Effector memory CD8-positive, alpha-beta T cell (primary cell): ENCODE data around the gene AP2M1.

ENCODE experiments used
- ATAC-seq: fragments of 150-1000 bp; cut with Tn5 transposase; replicated peaks from 2 replicates; pipeline ENCODE4 v1.10.0; 2021; ENCODE audit warnings: mild to moderate bottlenecking, moderate library complexity
- DNase-seq, 3 experiments: peaks; one replicate each; pipeline ENCODE4 v3.0.0; 2021
- H3K27ac Mint-ChIP-seq, 2 donors: one replicate each; pipeline ENCODE4 v1.8.0; 2022; ENCODE audit warnings: mild to moderate bottlenecking in 2 of 2, mixed read lengths in 2 of 2, moderate library complexity in 2 of 2
- H3K27me3 Mint-ChIP-seq, 2 donors: one replicate each; pipeline ENCODE4 v1.8.0; 2022; ENCODE audit warnings: mixed read lengths in 2 of 2
- H3K36me3 Mint-ChIP-seq: one replicate; pipeline ENCODE4 v1.8.0; 2022; ENCODE audit warnings: mild to moderate bottlenecking, moderate library complexity, mixed read lengths; ENCODE audit not compliant: insufficient read depth
- H3K4me1 Mint-ChIP-seq, 2 donors: one replicate each; pipeline ENCODE4 v1.8.0; 2022; ENCODE audit warnings: low read depth in 2 of 2, mixed read lengths in 2 of 2
- H3K4me3 Mint-ChIP-seq, 2 donors: one replicate each; pipeline ENCODE4 v1.8.0; 2022; ENCODE audit warnings: mild to moderate bottlenecking in 2 of 2, mixed read lengths in 2 of 2, moderate library complexity in 2 of 2
- H3K9me3 Mint-ChIP-seq, 2 donors: one replicate each; pipeline ENCODE4 v1.8.0; 2022; ENCODE audit warnings: mixed read lengths in 2 of 2
- total RNA-seq, 9 experiments: gene quantifications; one replicate each; lab custom pipeline; 2026; lab: John Stamatoyannopoulos, UW

AP2M1 gene
- 98.1 to 246 (median 182) reads per million in 9 experiments for total RNA-seq

- ATAC-seq (peak; percentile 97), DNase-seq (peak; percentile 95 to 99 (median 98))
- H3K27ac Mint-ChIP-seq: peak within 1 kb of the TSS; percentile 90 to 94
- H3K4me1 Mint-ChIP-seq: peaks cover 21 to 27% of the 10 kb centered on the region in 2 donors
- no peaks in the 10 kb centered on the region for H3K9me3 Mint-ChIP-seq
- H3K27me3 Mint-ChIP-seq: no peaks in the 10 kb centered on the region
- peaks cover 29% of the 10 kb centered on the region for H3K36me3 Mint-ChIP-seq
- peak within 1 kb of the TSS; percentile 96 to 97 for H3K4me3 Mint-ChIP-seq
These were observed at the start of gene AP2M1 for GRCh38 chr3:184174646-184175492. AP2M1 (plus strand) TSS chr3:184174855; CDS start chr3:184176994, 2,139 bp downstream.

GRCh38 chr3:184126006-184126405, 48.6 kb upstream of the AP2M1 start:
- DNase-seq (no peak), ATAC-seq (no peak)
- H3K4me3 Mint-ChIP-seq: no peak overlapping the region
- H3K9me3 Mint-ChIP-seq: no peaks in the 10 kb centered on the region
- H3K36me3 Mint-ChIP-seq: no peaks in the 10 kb centered on the region
- H3K27ac Mint-ChIP-seq: no peak overlapping the region
- H3K4me1 Mint-ChIP-seq: no peaks in the 10 kb centered on the region
- peaks cover 0 to 7% of the 10 kb centered on the region in 2 donors for H3K27me3 Mint-ChIP-seq

- no peaks in the 10 kb centered on the region for H3K9me3 Mint-ChIP-seq
- H3K27me3 Mint-ChIP-seq: peaks cover 0 to 7% of the 10 kb centered on the region in 2 donors
- ATAC-seq: no peak
- H3K36me3 Mint-ChIP-seq: peaks cover 2% of the 10 kb centered on the region
- DNase-seq: no peak
- peaks cover 3 to 8% of the 10 kb centered on the region in 2 donors for H3K4me1 Mint-ChIP-seq
- H3K27ac Mint-ChIP-seq: no peak overlapping the region
- H3K4me3 Mint-ChIP-seq: no peak overlapping the region
These were observed 45.6 kb upstream of the AP2M1 start for GRCh38 chr3:184129012-184129411.

GRCh38 chr3:184132945-184133344, 41.7 kb upstream of the AP2M1 start:
- ATAC-seq (no peak), DNase-seq (no peak)
- peaks cover 0 to 7% of the 10 kb centered on the region in 2 donors for H3K27me3 Mint-ChIP-seq
- peaks cover 20 to 34% of the 10 kb centered on the region in 2 donors for H3K4me1 Mint-ChIP-seq
- no peak overlapping the region for H3K27ac Mint-ChIP-seq
- H3K36me3 Mint-ChIP-seq: peaks cover 21% of the 10 kb centered on the region
- H3K4me3 Mint-ChIP-seq: peak overlapping the region; percentile 96 to 98
- no peaks in the 10 kb centered on the region for H3K9me3 Mint-ChIP-seq

- peak overlapping the region; percentile 96 to 98 for H3K4me3 Mint-ChIP-seq
- H3K4me1 Mint-ChIP-seq: peaks cover 20 to 34% of the 10 kb centered on the region in 2 donors
- H3K27ac Mint-ChIP-seq: peak overlapping the region; percentile 95
- H3K36me3 Mint-ChIP-seq: peaks cover 33% of the 10 kb centered on the region
- ATAC-seq (no peak), DNase-seq (no peak)
- H3K9me3 Mint-ChIP-seq: no peaks in the 10 kb centered on the region
- no peaks in the 10 kb centered on the region for H3K27me3 Mint-ChIP-seq
These were observed 40.6 kb upstream of the AP2M1 start for GRCh38 chr3:184133840-184134745.

- H3K27ac Mint-ChIP-seq: peak overlapping the region; percentile 95
- DNase-seq: no peak
- no peaks in the 10 kb centered on the region for H3K27me3 Mint-ChIP-seq
- peaks cover 20 to 34% of the 10 kb centered on the region in 2 donors for H3K4me1 Mint-ChIP-seq
- H3K36me3 Mint-ChIP-seq: peaks cover 39% of the 10 kb centered on the region
- peak; percentile 22 for ATAC-seq
- H3K9me3 Mint-ChIP-seq: no peaks in the 10 kb centered on the region
- peak overlapping the region; percentile 96 to 98 for H3K4me3 Mint-ChIP-seq
These were observed 39.9 kb upstream of the AP2M1 start for GRCh38 chr3:184134746-184135148.

GRCh38 chr3:184135149-184135910, 39.3 kb upstream of the AP2M1 start, which contains the start of gene EIF2B5:
EIF2B5 (plus strand) TSS chr3:184135358; CDS start chr3:184135386, 28 bp downstream.
- H3K27me3 Mint-ChIP-seq: no peaks in the 10 kb centered on the region
- ATAC-seq (peak; percentile 91), DNase-seq (peak; percentile 70 to 77 (median 74))
- H3K9me3 Mint-ChIP-seq: no peaks in the 10 kb centered on the region
- peaks cover 22 to 39% of the 10 kb centered on the region in 2 donors for H3K4me1 Mint-ChIP-seq
- H3K27ac Mint-ChIP-seq: peak within 1 kb of the TSS; percentile 95
- peaks cover 45% of the 10 kb centered on the region for H3K36me3 Mint-ChIP-seq
- peak within 1 kb of the TSS; percentile 96 to 98 for H3K4me3 Mint-ChIP-seq

GRCh38 chr3:184135911-184136260, 38.8 kb upstream of the AP2M1 start:
- Mint-ChIP-seq H3K4me1 (peaks cover 25 to 41% of the 10 kb centered on the region in 2 donors), H3K4me3 (peak overlapping the region; percentile 96 to 98)
- no peak for ATAC-seq

GRCh38 chr3:184140436-184140835, 34.2 kb upstream of the AP2M1 start:
- Mint-ChIP-seq H3K4me1 (peaks cover 18 to 22% of the 10 kb centered on the region in 2 donors), H3K27me3 (no peaks in the 10 kb centered on the region), H3K27ac (no peak overlapping the region), H3K9me3 (no peaks in the 10 kb centered on the region), H3K4me3 (no peak overlapping the region), H3K36me3 (peaks cover 56% of the 10 kb centered on the region)
- DNase-seq (no peak), ATAC-seq (no peak)

More at GRCh38 chr3:184135911-184136260, 38.8 kb upstream of the AP2M1 start:
- Mint-ChIP-seq H3K27me3 (no peaks in the 10 kb centered on the region), H3K36me3 (peaks cover 49% of the 10 kb centered on the region), H3K27ac (peak overlapping the region; percentile 95), H3K9me3 (no peaks in the 10 kb centered on the region)
- no peak for DNase-seq

GRCh38 chr3:184142199-184142598, 32.5 kb upstream of the AP2M1 start:
- peaks cover 53% of the 10 kb centered on the region for H3K36me3 Mint-ChIP-seq
- H3K4me1 Mint-ChIP-seq: peaks cover 6 to 7% of the 10 kb centered on the region in 2 donors
- no peaks in the 10 kb centered on the region for H3K27me3 Mint-ChIP-seq
- ATAC-seq: no peak
- no peaks in the 10 kb centered on the region for H3K9me3 Mint-ChIP-seq
- peak overlapping the region; percentile 17 to 70 for H3K27ac Mint-ChIP-seq
- DNase-seq: no peak
- H3K4me3 Mint-ChIP-seq: no peak overlapping the region

- no peaks in the 10 kb centered on the region for H3K27me3 Mint-ChIP-seq
- H3K4me3 Mint-ChIP-seq: no peak overlapping the region
- H3K4me1 Mint-ChIP-seq: peaks cover 4 to 6% of the 10 kb centered on the region in 2 donors
- ATAC-seq (no peak), DNase-seq (no peak)
- H3K36me3 Mint-ChIP-seq: peaks cover 42% of the 10 kb centered on the region
- no peak overlapping the region for H3K27ac Mint-ChIP-seq
- H3K9me3 Mint-ChIP-seq: no peaks in the 10 kb centered on the region
These were observed 31.3 kb upstream of the AP2M1 start for GRCh38 chr3:184143327-184143726.

- no peak for ATAC-seq
- H3K36me3 Mint-ChIP-seq: peaks cover 30% of the 10 kb centered on the region
- no peaks in the 10 kb centered on the region for H3K9me3 Mint-ChIP-seq
- peak overlapping the region in 1 of 2 donors; percentile 38 for H3K27ac Mint-ChIP-seq
- DNase-seq: no peak
- H3K4me1 Mint-ChIP-seq: peaks cover 4 to 6% of the 10 kb centered on the region in 2 donors
- no peaks in the 10 kb centered on the region for H3K27me3 Mint-ChIP-seq
- H3K4me3 Mint-ChIP-seq: no peak overlapping the region
These were observed 30.1 kb upstream of the AP2M1 start for GRCh38 chr3:184144505-184144904.
